OCI-LY7 (cell line): ENCODE results near the gene KRTAP4-12. TPM values are rescaled to one million over a fixed set of nuclear protein-coding genes. Genes with fewer than 3 reads are reported as not detected.
"Not testable (repeated sequence)": the region's sequence is repeated elsewhere in the genome, so short reads cannot be mapped to it uniquely, and the experiment has no call there.

Experiments used
- BruUV-seq: library from RNA; stranded (reverse); fragments of 400-500 nt; replicated peaks from 2 replicates; lab custom pipeline; 2021; lab: Mats Ljungman, UMichigan
- CTCF ChIA-PET: fragments of 300-600 bp; sonication (Branson Sonifier 250); formaldehyde crosslinking; loops from one replicate; lab custom pipeline; 2022; ENCODE audit warnings: antibody characterized with exemption; ENCODE audit not compliant: unreplicated experiment; lab: Charles Lee
- POLR2A ChIA-PET: fragments of 300-600 bp; sonication (Branson Sonifier 250); formaldehyde crosslinking; loops from one replicate; lab custom pipeline; 2022; ENCODE audit warnings: antibody characterized with exemption; lab: Charles Lee
- DNase-seq: peaks from one replicate; pipeline ENCODE4 v3.0.0-alpha.2; 2015; ENCODE audit warnings: low spot score
- H2AFZ ChIP-seq: fragments of 200-600 bp; sonication (generic), shearing (Covaris generic); 2 replicates; pipeline ENCODE4 v1.6.1; 2014; ENCODE audit warnings: mild to moderate bottlenecking, antibody characterized with exemption, low read length, moderate library complexity
- H3K27ac ChIP-seq: fragments of 200-600 bp; sonication (generic); 2 replicates; pipeline ENCODE4 v1.5.1; 2014; ENCODE audit warnings: mixed run types, low read depth, mild to moderate bottlenecking, moderate library complexity, low read length, inconsistent platforms; ENCODE audit not compliant: poor library complexity, severe bottlenecking
- H3K36me3 ChIP-seq: fragments of 200-600 bp; sonication (generic); 2 replicates; pipeline ENCODE4 v1.6.1; 2014; ENCODE audit warnings: mild to moderate bottlenecking, antibody characterized with exemption, low read length, moderate library complexity, mixed read lengths; ENCODE audit not compliant: insufficient read depth
- H3K4me1 ChIP-seq: fragments of 200-600 bp; sonication (generic); 2 replicates; pipeline ENCODE4 v1.5.1; 2014; ENCODE audit warnings: mild to moderate bottlenecking, low read length; ENCODE audit not compliant: insufficient read depth, poor library complexity, severe bottlenecking
- H3K4me2 ChIP-seq: fragments of 200-600 bp; sonication (generic); 2 replicates; pipeline ENCODE4 v1.6.1; 2014; ENCODE audit warnings: mild to moderate bottlenecking, low read length
- H3K4me3 ChIP-seq: fragments of 200-600 bp; sonication (generic); 2 replicates; pipeline ENCODE4 v1.5.1; 2014; ENCODE audit warnings: mild to moderate bottlenecking, low read depth, low read length; ENCODE audit not compliant: poor library complexity, severe bottlenecking
- H3K79me2 ChIP-seq: fragments of 200-600 bp; sonication (generic); 2 replicates; pipeline ENCODE4 v1.6.1; 2016; ENCODE audit warnings: low read depth, mild to moderate bottlenecking, low read length, moderate library complexity, mixed read lengths; ENCODE audit not compliant: insufficient read depth
- H3K9me2 ChIP-seq: fragments of 200-600 bp; sonication (generic); 2 replicates; pipeline ENCODE4 v1.6.1; 2016; ENCODE audit warnings: mild to moderate bottlenecking, low read length, mixed read lengths; ENCODE audit not compliant: insufficient read depth
- H3K9me3 ChIP-seq: fragments of 200-600 bp; sonication (generic); 2 replicates; pipeline ENCODE4 v1.6.1; 2014; ENCODE audit warnings: mild to moderate bottlenecking, mixed run types, low read length, mixed read lengths
- H4K20me1 ChIP-seq: fragments of 200-600 bp; sonication (generic); 2 replicates; pipeline ENCODE4 v1.6.1; 2014; ENCODE audit warnings: mild to moderate bottlenecking, antibody characterized with exemption, low read length, moderate library complexity, mixed read lengths; ENCODE audit not compliant: insufficient read depth
- CTCF ChIP-seq: fragments of 200-600 bp; sonication (generic); conservative IDR thresholded peaks from 2 replicates; pipeline ENCODE4 v1.5.1; 2014; ENCODE audit warnings: mild to moderate bottlenecking, antibody characterized with exemption, low read length, moderate library complexity, mixed read lengths
- EZH2phosphoT487 ChIP-seq: fragments of 200-600 bp; sonication (generic); IDR thresholded peaks from 2 replicates; pipeline ENCODE4 v1.6.1; 2018; ENCODE audit warnings: low read depth, borderline replicate concordance, mild to moderate bottlenecking, mixed run types, antibody characterized with exemption, low read length, moderate library complexity, mixed read lengths
- intact Hi-C: fragments of 100-400 bp; cut with micrococcal nuclease; formaldehyde crosslinking; loops from one replicate; pipeline ENCODE4 v1.10.0; 2022; ENCODE audit not compliant: unreplicated experiment
- total RNA-seq, 2 experiments: library from RNA; depleted of rRNA in 1 of 2; stranded (reverse); fragments of >200 nt in 1 of 2; shearing (Covaris generic) in 1 of 2; gene quantifications; 2 replicates each; pipeline ENCODE4 v1.2.3, GENCODE V29; 2014 to 2022

Gene KRTAP4-12
- total RNA-seq, 2 experiments from 2014 or later = not detected

GRCh38 chr17:41107941-41108450 lies 16.0 kb downstream of the KRTAP4-12 start:
- H3K4me2 ChIP-seq = no peak overlapping the region
- H4K20me1 ChIP-seq = no peaks in the 10 kb centered on the region
- no peak overlapping the region for H2AFZ ChIP-seq
- no peak overlapping the region for H3K4me3 ChIP-seq
- POLR2A ChIA-PET = no interaction called here
- intact Hi-C loops = no loop called here
- no peak overlapping the region for H3K27ac ChIP-seq
- CTCF ChIA-PET = no interaction called here
- TF ChIP-seq CTCF (no peak), EZH2phosphoT487 (no peak)
- no peaks in the 10 kb centered on the region for H3K36me3 ChIP-seq
- H3K9me3 ChIP-seq = 0 out of 2 replicates have a peak, but pooled peaks cover 19% of the 10 kb centered on the region
- H3K4me1 ChIP-seq = no peaks in the 10 kb centered on the region
- no TSS peak for BruUV-seq
- no peak for DNase-seq
- H3K9me2 ChIP-seq = no peaks in the 10 kb centered on the region
- H3K79me2 ChIP-seq = no peaks in the 10 kb centered on the region

GRCh38 chr17:41105347-41105746 lies 18.6 kb downstream of the KRTAP4-12 start, which contains the start of gene KRTAP4-9:
Gene KRTAP4-9, plus strand, starts transcription at chr17:41105389. Its CDS starts 0 bp downstream, at chr17:41105389.
- H4K20me1 ChIP-seq, H3K36me3 ChIP-seq, POLR2A ChIA-PET, H3K4me3 ChIP-seq, BruUV-seq, H3K79me2 ChIP-seq, H3K4me1 ChIP-seq, DNase-seq, intact Hi-C loops, H3K4me2 ChIP-seq, H3K9me3 ChIP-seq, H3K9me2 ChIP-seq, H2AFZ ChIP-seq, CTCF ChIA-PET, H3K27ac ChIP-seq: not testable (repeated sequence)

GRCh38 chr17:41104386-41105038 lies 19.5 kb downstream of the KRTAP4-12 start:
- DNase-seq, H3K9me2 ChIP-seq, BruUV-seq, H3K9me3 ChIP-seq, H3K79me2 ChIP-seq, H3K4me2 ChIP-seq, intact Hi-C loops, CTCF ChIA-PET, H3K4me1 ChIP-seq, H3K36me3 ChIP-seq, POLR2A ChIA-PET, H2AFZ ChIP-seq, H4K20me1 ChIP-seq, H3K4me3 ChIP-seq, H3K27ac ChIP-seq: not testable (repeated sequence)
